GM21619 (cell line): Measurements from ENCODE around the gene MLLT3.

Experiments used
- ATAC-seq: cut with Tn5 transposase; IDR thresholded peaks from one replicate; pipeline ENCODE4 v1.9.1; 2021; ENCODE audit not compliant: unreplicated experiment

MLLT3 gene

GRCh38 chr9:20480249-20480648 is 142.1 kb downstream of the MLLT3 start:
- peak; percentile 14 for ATAC-seq

DNA sequence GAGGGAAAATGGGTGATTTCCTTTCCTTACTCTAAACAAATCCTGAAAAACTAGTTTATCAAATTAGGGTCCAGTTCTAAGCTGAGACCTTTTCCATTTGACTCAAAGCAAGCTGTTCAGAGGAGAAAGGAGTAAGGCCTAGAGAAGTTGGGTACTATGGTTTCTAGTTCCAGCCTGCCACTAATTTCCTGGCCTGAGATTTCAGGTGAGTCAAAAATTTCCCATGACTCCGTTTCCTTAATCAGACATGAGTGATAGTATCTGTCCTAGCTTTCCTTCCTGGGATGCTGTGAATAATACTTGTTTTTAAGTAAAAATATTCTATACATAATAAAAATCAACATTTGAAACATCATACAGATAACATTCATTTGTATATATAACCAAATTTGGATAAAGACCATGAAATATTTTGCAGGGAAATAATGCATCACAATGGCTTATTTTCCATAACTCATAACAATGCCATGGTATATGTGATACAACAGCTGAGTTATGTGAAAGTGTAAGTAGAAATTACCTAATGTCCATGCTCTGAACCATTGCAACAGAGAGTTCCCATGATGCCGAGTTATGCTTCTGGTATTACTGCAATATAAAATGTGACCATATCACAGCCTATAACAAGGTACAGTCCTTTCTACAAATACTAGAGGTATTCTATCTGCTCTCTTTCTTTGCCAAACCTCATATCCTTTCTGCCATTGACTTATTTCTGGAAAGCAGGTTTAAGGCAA is 142.7 kb downstream of the MLLT3 start:
- ATAC-seq, result peak; percentile 85

DNA sequence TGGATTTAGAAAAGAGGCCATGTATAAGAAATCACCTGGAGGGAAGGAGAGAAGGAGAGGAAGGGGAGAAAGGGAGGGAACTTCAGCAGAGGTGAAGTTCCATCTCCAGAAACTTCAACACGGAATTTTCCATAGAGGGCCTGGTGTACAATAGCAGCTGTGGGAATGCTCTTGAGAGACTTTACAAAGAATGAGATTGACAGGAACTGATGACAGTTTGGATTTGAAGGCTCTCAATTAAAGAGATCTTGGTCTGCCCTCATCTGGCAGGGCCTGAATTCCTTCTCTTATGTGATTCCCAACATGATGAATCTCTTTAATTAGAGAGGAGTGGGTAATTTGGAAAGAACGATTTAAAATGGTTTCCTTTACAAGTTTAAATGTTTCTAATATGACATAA is 143.5 kb downstream of the MLLT3 start:
- no peak for ATAC-seq

DNA sequence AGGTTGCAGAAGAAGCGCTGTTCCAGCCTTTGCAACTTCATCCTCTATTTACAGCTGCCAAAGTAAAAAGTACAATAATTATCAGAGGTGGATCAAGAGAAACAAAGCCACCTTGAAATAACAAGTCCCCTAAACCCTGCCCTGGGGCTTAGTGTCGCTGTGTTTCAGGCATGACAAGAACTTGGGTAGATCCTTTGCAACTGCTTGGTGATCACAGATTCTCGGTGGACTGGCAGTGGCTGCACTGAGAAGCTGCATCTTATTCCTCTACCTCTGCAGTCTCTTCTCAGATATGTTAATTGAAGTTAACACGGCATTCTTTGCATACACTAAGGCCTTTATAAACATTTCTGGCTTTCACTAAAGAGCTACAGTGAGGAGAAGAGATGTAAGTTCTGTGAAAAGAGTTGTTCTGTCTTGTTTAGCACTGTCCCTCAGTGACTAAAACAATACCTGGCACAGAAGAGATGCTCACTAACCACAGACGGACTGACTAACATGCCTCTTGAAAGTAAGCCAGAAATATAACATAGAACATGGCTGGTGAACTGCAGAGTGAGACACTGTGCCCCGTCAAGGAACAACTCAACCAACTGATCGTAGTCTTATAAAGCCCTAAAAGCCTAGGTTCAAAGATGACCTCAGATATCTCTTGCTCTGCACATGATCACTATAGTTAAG is 144.2 kb downstream of the MLLT3 start:
- no peak for ATAC-seq

DNA sequence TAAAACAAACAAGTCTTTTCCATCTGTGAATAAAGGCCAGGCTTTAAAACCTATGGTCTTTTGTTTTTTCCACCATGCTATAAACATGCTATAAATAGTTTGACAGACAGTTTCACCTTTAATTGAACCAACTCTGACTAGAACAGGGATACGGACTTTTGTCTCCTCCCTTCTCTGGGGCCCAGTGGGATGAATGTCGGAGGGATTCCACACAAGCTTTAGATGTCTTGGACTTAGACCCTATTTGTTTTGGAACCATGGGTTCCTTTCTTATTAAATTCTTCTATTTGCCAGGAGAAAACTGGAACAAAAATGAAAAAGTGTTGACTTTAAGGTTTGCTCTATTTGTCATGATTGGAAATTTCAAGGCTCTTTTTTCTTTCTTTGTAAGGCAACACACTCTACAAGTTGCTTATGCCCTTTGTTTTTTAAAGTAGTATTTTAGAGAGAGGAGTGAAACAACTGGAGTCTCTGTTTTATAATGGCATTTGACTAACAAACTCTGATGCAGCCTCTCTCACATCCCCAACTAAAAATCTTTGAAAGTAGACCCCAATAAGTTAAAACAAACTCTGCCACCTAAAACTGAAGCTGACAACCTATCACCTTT is 145.3 kb downstream of the MLLT3 start:
- ATAC-seq, result no peak

DNA sequence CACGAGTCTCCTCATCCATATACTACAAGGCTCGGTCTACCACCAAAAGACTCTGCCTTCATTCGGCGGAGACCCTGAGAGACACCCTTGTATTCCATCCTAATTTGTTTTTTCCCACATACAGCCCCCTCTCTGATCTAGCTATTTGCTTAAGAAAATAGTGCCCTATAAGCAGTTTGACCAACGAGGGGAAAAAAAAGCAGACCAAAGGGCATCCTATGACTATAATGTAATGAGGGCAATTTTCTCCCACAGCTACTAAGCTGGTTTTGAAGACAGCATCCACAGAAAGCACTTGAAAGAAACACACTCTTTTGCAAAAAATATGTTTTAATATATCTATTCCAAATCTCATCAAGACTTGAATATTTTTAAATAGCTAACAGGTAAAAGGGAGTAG is 147.8 kb downstream of the MLLT3 start:
- no peak for ATAC-seq

GRCh38 chr9:20473515-20474013 is 148.7 kb downstream of the MLLT3 start:
- no peak for ATAC-seq

- no peak for ATAC-seq
These were observed 149.8 kb downstream of the MLLT3 start for GRCh38 chr9:20472342-20473045.

DNA sequence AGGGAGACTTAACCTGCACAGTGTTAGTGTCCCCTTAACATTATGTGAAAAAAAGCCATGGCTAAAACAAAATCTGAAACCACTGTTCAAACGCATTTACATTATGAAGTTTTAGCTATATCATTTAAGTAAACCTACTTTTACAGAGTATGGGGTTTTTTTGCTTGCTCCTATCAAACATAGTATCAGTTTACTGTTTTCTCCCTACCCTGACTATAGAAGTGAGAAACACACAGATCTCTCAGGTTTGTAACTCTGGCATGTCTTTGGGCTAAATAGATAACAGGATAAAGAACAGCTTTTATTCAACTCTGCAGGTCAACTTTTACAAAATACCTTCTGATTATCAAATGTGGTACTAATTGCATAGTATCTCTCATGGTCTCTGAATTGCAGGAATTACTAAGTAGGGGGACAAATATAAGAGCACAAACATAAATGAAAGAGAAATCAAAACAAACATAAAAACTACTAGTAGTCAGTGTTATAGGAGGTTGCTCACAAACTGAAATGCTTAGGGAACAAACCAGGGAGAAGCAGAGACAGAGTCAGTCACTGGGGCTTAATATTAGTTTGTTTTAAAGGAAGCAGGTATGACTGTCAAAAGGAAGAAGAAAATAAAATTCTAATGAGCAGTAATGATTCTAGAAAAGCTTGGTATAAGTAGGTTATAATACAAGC is 155.8 kb downstream of the MLLT3 start:
- no peak for ATAC-seq

DNA sequence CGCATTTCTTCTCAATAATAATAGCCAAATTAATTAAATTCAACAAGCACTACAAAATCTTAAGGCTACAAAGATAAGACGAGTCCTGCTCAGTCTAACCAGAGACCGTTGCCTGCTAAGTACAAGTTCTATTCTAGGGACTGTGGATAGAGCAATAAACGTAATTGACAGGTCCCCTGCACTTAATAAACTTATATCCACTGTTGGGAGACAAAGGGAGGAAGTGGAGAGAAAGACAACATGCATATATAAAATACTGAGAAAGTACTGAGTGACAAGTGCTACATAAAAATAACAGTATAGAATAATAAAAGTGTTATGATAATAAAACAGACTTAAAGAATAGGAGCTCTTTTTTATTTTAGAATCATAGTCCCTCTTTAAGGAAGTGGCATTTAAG is 158.1 kb downstream of the MLLT3 start:
- no peak for ATAC-seq

- no peak for ATAC-seq
These were observed 158.5 kb downstream of the MLLT3 start for GRCh38 chr9:20463823-20464222.

DNA sequence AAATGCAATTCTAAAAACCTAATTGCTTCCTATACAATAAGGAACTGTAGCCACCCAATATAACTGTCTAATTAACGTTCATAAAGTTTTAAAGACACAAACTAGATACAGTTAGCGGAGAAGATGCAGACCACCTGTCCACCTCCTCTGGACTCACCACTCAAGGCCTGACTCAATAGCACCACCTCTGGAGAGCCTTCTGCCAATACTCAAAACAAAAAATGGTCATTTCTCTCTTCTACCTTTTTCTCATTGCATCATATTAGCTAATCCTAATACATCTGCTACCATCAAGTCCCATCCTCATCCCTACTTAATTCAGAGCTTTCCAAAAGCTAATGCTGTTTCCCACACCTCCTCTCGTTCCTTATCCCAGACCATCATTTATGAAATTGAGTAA is 159.9 kb downstream of the MLLT3 start:
- no peak for ATAC-seq

DNA sequence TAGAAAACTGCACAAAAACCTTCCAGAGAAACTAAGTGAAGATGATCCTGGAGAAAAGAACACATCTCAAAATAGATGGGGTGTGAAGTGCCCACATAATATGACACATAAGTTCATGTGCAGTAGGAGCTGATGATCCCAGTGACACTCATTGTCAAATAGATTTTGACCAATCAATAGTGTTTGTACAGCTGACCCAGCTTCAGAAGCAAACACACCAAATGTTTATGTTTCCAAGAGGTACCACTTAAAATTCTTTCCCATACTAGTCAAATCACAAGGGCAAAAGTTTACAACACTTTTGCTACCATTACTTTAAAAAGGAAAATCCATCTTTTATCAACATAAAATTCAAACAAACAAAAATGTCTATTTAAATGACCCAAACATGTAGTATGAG is 175.0 kb downstream of the MLLT3 start:
- no peak for ATAC-seq

GRCh38 chr9:20446248-20446647 is 176.1 kb downstream of the MLLT3 start:
- ATAC-seq, result no peak

DNA sequence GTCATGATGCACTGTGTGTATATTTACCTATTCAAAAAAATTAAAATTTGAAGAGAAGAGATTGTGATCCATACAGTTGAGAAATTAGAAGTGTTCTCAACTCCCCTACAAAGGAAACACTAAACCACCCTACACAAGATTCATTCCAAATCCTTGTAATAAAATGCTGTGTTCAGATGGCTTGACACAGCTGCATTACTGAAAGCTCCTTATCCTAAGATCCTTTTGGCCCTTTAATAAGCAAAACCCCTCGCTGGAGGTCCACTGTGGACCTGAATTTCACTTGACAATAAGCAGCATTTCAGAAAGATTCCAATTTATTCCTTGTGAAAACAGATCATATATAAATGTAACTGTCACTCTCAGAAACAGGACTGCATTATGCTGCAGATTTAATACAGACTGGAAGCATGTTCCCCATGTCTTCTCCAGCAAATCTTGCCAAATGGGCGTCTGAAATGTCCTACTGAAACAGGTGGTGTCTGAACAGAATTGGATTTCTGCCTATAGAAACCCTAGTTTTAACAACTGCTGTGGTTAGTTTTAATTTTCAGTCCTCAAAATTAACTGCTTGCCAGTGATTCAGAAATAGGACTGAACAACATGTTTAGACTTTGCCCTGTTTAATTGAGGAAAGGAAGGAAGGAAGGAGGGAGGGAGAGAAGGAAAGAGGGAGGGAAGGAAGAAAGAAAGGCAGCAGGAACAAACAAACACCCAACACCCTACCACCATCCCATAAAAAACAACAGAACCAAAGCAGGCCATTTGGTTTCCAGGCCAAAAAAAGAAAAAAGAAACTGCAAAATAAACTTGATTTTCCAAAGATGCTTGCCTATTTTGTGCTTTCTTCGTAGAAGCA is 179.6 kb downstream of the MLLT3 start:
- no peak for ATAC-seq

GRCh38 chr9:20441711-20442423 is 180.4 kb downstream of the MLLT3 start:
- ATAC-seq, result no peak

DNA sequence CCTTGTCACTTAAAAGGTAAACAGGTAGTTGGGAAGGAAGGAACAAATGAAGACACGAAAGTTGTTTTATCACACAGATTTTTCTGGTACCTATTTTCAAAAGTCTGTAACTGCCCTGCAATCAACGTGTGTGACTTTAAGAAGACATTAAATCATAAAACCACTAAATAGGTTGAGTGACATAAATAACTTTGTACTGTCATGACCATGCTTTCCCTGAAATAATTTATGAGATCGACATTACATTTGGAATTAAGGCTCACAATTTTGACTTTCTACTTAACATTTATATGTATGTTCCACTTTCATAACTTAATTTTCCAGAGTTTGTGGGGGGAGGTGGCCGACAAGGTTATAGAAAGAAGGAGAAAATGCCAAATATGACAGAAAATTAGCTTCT is 181.1 kb downstream of the MLLT3 start:
- no peak for ATAC-seq

- no peak for ATAC-seq
These were observed 184.8 kb downstream of the MLLT3 start for GRCh38 chr9:20437476-20437875.

GRCh38 chr9:20436476-20437195 is 185.7 kb downstream of the MLLT3 start:
- ATAC-seq, result no peak
